Measurements from ENCODE around the gene CCDC116. TPM values are rescaled to one million over a fixed set of nuclear protein-coding genes. Genes with fewer than 3 reads are reported as not detected.

The CCDC116 gene
- total and polyA plus RNA-seq, 2 experiments from 2014 or later = 0.14 TPM; not detected in 1

DNA sequence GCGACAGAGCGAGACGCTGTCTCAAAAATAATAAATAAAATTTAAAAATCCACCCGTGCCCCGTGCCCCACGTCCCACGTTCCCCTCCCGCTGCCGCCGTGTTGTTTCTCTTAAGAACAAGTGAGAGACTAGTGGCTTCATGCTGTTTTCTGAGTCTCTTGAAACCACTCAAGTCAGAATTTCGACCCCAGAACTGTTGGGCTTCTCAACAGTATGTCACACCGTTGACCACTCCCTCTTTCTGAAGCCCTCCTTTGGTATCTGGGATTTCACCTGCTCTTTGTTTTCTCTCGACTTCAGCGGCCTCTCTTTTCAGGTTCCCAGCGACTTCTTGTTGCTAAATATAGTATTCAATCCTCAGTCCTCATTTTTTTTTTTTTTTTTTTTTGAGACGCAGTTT is 34.2 kb downstream of the CCDC116 start:
- Histone ChIP-seq H3K36me3 (ENCODE audit: insufficient read depth) (peaks cover 14% of the 10 kb centered on the region; the same call in 1 of the 2 replicates), H3K27ac (ENCODE audit: low read depth) (peak overlapping the region; percentile 96), H3K27me3 (ENCODE audit: insufficient read depth) (no peaks in the 10 kb centered on the region), H2AFZ (no peak overlapping the region), H3K4me1 (ENCODE audit: insufficient read depth) (no peaks in the 10 kb centered on the region), H3K9me2 (ENCODE audit: insufficient read depth) (no peaks in the 10 kb centered on the region), H3F3A (replicated peaks; ENCODE audit: low read depth) (0 out of 2 replicates have a peak, but pooled peaks cover 9% of the 10 kb centered on the region), H3K4me3 (peak overlapping the region; percentile 99), H3K4me2 (peak overlapping the region; percentile 82), H3K79me2 (replicated peaks; ENCODE audit: insufficient read depth) (peaks cover 14% of the 10 kb centered on the region), H4K20me1 (replicated peaks; ENCODE audit: insufficient read depth) (no peaks in the 10 kb centered on the region; the same call in 1 of the 2 replicates)
- Mint-ChIP-seq H3K4me1 (peaks cover 10% of the 10 kb centered on the region), H3K4me3 (peak overlapping the region; percentile 98), H3K9me3 (no peaks in the 10 kb centered on the region; the same call in 1 of the 3 replicates), H3K27ac (peak overlapping the region; percentile 94; the same call in 1 of the 2 replicates), H3K27me3 (ENCODE audit: insufficient read depth, low read depth, poor library complexity) (peaks cover 11% of the 10 kb centered on the region), H3K36me3 (ENCODE audit: low read depth) (peaks cover 12% of the 10 kb centered on the region; the same call in 2 of the 3 replicates)
- DNase-seq (ENCODE audit: low spot score) = peak; percentile 51
- ATAC-seq = peak; percentile 17
- no peak for TF ChIP-seq EZH2 (IDR thresholded peaks at IDR 0.05; ENCODE audit: low read depth, unreplicated experiment)
- TF ChIP-seq NANOG (IDR thresholded peaks at IDR 0.05; ENCODE audit: borderline replicate concordance) = no peak
- TF ChIP-seq, protein P1, sequence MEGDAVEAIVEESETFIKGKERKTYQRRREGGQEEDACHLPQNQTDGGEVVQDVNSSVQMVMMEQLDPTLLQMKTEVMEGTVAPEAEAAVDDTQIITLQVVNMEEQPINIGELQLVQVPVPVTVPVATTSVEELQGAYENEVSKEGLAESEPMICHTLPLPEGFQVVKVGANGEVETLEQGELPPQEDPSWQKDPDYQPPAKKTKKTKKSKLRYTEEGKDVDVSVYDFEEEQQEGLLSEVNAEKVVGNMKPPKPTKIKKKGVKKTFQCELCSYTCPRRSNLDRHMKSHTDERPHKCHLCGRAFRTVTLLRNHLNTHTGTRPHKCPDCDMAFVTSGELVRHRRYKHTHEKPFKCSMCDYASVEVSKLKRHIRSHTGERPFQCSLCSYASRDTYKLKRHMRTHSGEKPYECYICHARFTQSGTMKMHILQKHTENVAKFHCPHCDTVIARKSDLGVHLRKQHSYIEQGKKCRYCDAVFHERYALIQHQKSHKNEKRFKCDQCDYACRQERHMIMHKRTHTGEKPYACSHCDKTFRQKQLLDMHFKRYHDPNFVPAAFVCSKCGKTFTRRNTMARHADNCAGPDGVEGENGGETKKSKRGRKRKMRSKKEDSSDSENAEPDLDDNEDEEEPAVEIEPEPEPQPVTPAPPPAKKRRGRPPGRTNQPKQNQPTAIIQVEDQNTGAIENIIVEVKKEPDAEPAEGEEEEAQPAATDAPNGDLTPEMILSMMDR (conservative IDR thresholded peaks at IDR 0.05; ENCODE audit: low read depth in 2 of 2) = no peak
- TF ChIP-seq POLR2AphosphoS5 (IDR thresholded peaks at IDR 0.05; ENCODE audit: low read depth) = no peak
- TF ChIP-seq CREB1 (CRISPR knock-in tag; IDR thresholded peaks at IDR 0.05; ENCODE audit: low read depth) = no peak
- TF ChIP-seq ZNF114 (CRISPR knock-in tag; IDR thresholded peaks at IDR 0.05) = no peak
- TF ChIP-seq EZH2phosphoT487 (IDR thresholded peaks at IDR 0.05; ENCODE audit: unreplicated experiment) = no peak
- TF ChIP-seq REST (IDR thresholded peaks at IDR 0.05; ENCODE audit: unreplicated experiment) = no peak
- TF ChIP-seq ZNF462 (CRISPR knock-in tag; IDR thresholded peaks at IDR 0.05) = no peak
- no peak for TF ChIP-seq ZNF331 (CRISPR knock-in tag; IDR thresholded peaks at IDR 0.05; ENCODE audit: low read depth)
- no peak for TF ChIP-seq ETS1 (IDR thresholded peaks at IDR 0.05)
- no peak for TF ChIP-seq JUNB (IDR thresholded peaks at IDR 0.05; ENCODE audit: unreplicated experiment)
- no peak for TF ChIP-seq STAT1 (IDR thresholded peaks at IDR 0.05; ENCODE audit: unreplicated experiment)

Data from GM23338 (cell line).